Adipose tissue (tissue), 3 donors: Measurements from ENCODE around the gene BAK1. TPM values are rescaled to one million over a fixed set of nuclear protein-coding genes. Genes with fewer than 3 reads are reported as not detected.

Source experiments
- H3K27ac ChIP-seq: one replicate; pipeline ENCODE4 v1.5.1; 2013; ENCODE audit warnings: low read depth, low read length
- WGBS, 3 donors: extraction: QIAGEN DNeasy Blood & Tissue Kit; methylation state at CpG; one replicate each; pipeline ENCODE4 v1.1.7; 2013; 5-methylcytosine and 5-hydroxymethylcytosine counted together
- polyA plus RNA-seq, 3 donors: library from polyadenylated mRNA; stranded (reverse); fragments of 200-250 nt; gene quantifications; one replicate each; pipeline ENCODE4 v1.2.3, GENCODE V29; 2013
- donor health status: healthy with polysubstance abuse.
- donor health status: Bipolar disorder and iron deficiency.
- donor health status: healthy.

BAK1 gene
- polyA plus RNA-seq, 3 donors: 11.5 to 12.6 (median 12.0) TPM

DNA sequence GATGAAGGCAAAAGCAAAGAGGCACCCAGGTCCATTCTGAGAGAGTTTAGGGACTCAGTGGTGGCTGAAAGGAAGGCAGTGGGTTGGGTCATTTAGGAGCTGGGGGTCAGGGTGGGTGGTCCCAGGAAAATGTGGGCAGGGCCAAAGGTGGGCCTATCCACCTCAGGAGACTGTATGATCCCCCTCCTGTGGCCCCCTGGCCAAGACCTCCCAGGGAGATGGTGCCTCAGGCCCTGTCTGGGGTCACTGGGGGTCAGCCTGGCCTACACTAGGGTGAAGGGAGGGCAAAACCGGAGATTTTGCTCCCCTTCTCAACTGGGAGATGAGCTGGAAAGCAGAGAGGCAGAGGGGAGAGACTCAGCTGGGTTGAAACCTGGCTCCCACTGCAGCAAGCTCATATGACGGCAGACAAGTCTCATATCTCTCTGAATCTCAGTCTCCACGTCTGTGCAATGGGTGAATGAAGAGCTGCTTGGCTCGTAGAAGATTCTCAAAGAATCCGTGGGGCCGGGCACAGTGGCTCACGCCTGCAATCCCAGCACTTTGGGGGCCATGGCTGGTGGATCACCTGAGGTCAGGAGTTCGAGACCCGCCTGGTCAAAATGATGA is 11.5 kb upstream of the BAK1 start:
- 95 to 98% (median 98%) methylated on average over 9 of the region's 9 CpGs for WGBS, 3 donors
- H3K27ac ChIP-seq: no peak overlapping the region

GRCh38 chr6:33590531-33591198 is 10.6 kb upstream of the BAK1 start:
- no peak overlapping the region for H3K27ac ChIP-seq
- 60 to 75% (median 71%) methylated on average over 15 of the region's 15 CpGs for WGBS, 3 donors

GRCh38 chr6:33589731-33590530 is 9.9 kb upstream of the BAK1 start:
- WGBS, 3 donors: 11 to 26% (median 26%) methylated on average over 9 of the region's 9 CpGs
- H3K27ac ChIP-seq: no peak overlapping the region

- 32 to 59% (median 42%) methylated on average over 4 of the region's 4 CpGs for WGBS, 3 donors
- no peak overlapping the region for H3K27ac ChIP-seq
Observed at GRCh38 chr6:33589392-33589730, 9.3 kb upstream of the BAK1 start.

GRCh38 chr6:33588894-33589293 is 8.8 kb upstream of the BAK1 start:
- 89 to 96% (median 94%) methylated on average over 4 of the region's 4 CpGs for WGBS, 3 donors
- H3K27ac ChIP-seq: no peak overlapping the region

DNA sequence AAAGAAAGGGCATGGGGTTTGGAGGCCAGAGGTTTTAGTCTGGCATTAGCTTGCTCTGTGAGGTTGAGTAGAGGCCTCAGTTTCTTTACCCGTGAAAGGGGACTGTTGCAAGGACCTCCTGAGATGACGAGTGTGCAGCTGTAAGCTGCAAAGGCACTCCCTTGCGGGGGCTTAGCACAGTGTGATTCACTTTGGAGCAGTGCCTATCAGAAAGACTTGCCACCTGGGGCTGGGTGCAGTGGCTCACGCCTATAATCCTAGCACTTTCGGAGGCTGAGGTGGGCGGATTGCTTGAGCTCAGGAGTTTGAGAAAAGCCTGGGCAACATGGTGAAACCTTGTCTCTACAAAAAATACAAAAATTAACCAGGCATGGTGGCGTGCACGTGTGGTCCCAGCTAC is 7.5 kb upstream of the BAK1 start:
- no peak overlapping the region for H3K27ac ChIP-seq
- WGBS, 3 donors: 77 to 89% (median 86%) methylated on average over 8 of the region's 8 CpGs

GRCh38 chr6:33586108-33586640 is 6.1 kb upstream of the BAK1 start:
- no peak overlapping the region for H3K27ac ChIP-seq
- 66 to 77% (median 73%) methylated on average over 8 to 9 of the region's 9 CpGs for WGBS, 3 donors

GRCh38 chr6:33585403-33586107 is 5.5 kb upstream of the BAK1 start:
- H3K27ac ChIP-seq: no peak overlapping the region
- WGBS, 3 donors: 9 to 10% (median 10%) methylated on average over 14 of the region's 14 CpGs

- no peak overlapping the region for H3K27ac ChIP-seq
- 69 to 78% (median 78%) methylated on average over 11 of the region's 11 CpGs for WGBS, 3 donors
Observed at GRCh38 chr6:33584700-33585402, 4.8 kb upstream of the BAK1 start.

DNA sequence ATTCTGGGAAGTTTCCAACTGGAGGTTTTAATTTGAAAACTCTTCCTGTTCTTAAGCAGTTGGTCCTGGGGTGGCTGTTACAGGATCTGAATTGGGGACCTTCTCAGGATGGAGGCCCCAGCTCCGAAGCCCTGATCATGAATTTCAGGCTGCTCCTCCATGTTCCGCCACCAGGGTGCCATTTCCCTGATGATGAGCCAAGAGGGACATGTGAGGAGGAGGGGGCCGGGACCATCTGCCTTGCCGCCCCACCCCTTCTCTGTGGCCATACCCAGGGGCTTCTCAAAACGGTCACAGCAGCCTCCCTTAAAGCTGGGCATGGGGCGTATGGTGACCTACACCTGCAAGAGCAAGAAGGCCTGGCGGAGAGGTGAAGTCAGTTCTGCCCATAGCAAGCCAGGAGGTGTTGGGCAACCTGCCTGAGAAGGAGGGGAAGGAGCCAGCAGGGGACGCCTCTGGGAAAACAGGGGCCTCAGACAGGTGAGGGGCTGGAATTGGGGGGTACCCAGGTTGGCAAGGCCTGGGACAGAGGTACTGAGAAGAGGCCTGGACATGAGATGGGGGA is 3.6 kb upstream of the BAK1 start:
- 68 to 77% (median 77%) methylated on average over 8 of the region's 8 CpGs for WGBS, 3 donors
- no peak overlapping the region for H3K27ac ChIP-seq

- no peak overlapping the region for H3K27ac ChIP-seq
- 89 to 97% (median 96%) methylated on average over 5 of the region's 5 CpGs for WGBS, 3 donors
Observed at GRCh38 chr6:33581186-33581585, 1.1 kb upstream of the BAK1 start.

DNA sequence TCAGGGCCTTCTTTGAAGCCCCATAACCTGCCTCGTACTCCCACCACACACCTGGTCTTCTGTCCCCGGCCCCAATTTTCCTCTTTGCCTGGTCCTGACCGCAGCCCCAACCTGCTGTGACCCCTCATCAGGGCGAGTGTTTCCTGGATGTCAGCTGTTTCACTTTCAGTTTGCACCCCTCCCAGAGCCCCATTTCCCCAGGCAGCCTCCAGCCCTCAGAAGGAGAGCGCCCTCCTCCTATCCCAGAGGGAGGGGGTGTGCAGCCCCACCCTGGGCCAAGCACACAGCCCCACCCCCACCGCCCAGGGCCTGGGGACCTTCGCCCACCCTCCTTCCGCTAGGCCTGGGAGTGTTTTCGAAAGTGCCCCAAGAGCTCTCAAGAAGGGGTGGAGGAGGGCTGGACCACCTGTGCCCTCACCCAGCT is 1.5 kb downstream of the BAK1 start:
- 39 to 71% (median 54%) methylated on average over 9 of the region's 9 CpGs for WGBS, 3 donors
- no peak overlapping the region for H3K27ac ChIP-seq

GRCh38 chr6:33578164-33578563 is 1.9 kb downstream of the BAK1 start:
- 85 to 96% (median 89%) methylated on average over 7 of the region's 7 CpGs for WGBS, 3 donors
- H3K27ac ChIP-seq: no peak overlapping the region

GRCh38 chr6:33577718-33578117 is 2.4 kb downstream of the BAK1 start:
- H3K27ac ChIP-seq: no peak overlapping the region
- 80 to 91% (median 84%) methylated on average over 6 of the region's 6 CpGs for WGBS, 3 donors

DNA sequence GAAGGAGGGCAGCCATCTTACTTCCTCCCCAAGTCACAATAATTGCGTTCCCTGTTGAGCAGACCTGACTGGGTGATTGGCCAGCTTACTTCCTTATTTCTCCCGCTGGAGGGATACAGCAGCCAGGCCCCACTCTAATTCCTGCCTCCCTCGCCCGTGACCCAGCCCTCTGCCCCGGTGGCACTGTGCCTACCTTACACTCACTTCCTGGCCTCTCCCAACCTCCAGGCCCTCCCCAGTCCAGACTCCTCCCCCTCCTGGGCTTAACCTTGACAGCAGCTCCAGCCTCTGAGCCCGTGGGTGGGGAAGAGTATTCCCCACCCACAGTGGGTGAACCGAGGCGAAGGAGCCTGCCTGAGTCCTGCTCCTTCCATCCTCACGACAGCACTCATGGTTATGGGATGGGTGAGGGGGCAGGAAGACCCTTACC is 3.0 kb downstream of the BAK1 start:
- WGBS, 3 donors: 30 to 39% (median 39%) methylated on average over 9 of the region's 9 CpGs

DNA sequence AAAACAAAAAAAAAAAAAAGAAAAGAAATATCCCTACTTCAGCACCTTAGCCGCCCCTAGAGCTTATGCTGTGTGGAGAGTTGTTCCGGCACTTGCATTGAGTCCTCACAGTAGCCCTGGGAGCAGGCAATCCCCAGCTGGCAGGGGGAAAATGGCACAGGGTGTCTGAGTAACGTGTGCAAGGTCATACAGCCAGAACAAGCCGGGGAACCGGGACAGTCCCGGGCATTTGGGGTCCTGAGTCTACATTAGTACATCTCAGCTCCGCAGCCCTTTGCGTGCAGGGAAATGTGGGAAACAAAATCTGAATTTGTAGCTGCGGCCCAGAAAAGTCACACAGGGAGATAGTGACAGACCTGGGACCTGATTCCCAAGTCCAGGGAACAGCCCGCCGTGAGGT is 3.4 kb downstream of the BAK1 start:
- H3K27ac ChIP-seq: no peak overlapping the region
- WGBS, 3 donors: 72 to 86% (median 75%) methylated on average over 11 of the region's 11 CpGs

More for the DNA sequence above, 3.0 kb downstream of the BAK1 start:
- H3K27ac ChIP-seq: no peak overlapping the region

GRCh38 chr6:33575211-33575610 is 4.9 kb downstream of the BAK1 start:
- no peak overlapping the region for H3K27ac ChIP-seq
- WGBS, 3 donors: 92 to 96% (median 93%) methylated on average over 8 of the region's 8 CpGs
